OCI-LY3 (cell line): ENCODE measurements around the gene MLST8.

Experiments
- H2AFZ ChIP-seq: fragments of 200-600, 300-600 bp; shearing (Covaris generic); 2 replicates; pipeline ENCODE4 v1.6.0; 2014; ENCODE audit warnings: antibody characterized with exemption, low read depth, low read length
- H3K27ac ChIP-seq: fragments of 200-600, 300-600 bp; sonication (generic); 2 replicates; pipeline ENCODE4 v1.5.1; 2014; ENCODE audit warnings: mild to moderate bottlenecking, low read length, moderate library complexity, mixed read lengths
- H3K27me3 ChIP-seq: fragments of 200-600, 300-600 bp; sonication (generic); 2 replicates; pipeline ENCODE4 v1.6.1; 2014; ENCODE audit warnings: low read depth, low read length, mixed read lengths
- H3K36me3 ChIP-seq: fragments of 200-600, 300-600 bp; sonication (generic); replicated peaks from 2 replicates; pipeline ENCODE3; 2014; ENCODE audit warnings: low read depth, low read length, mixed read lengths
- H3K4me1 ChIP-seq: fragments of 300-600, 200-600 bp; sonication (generic); 2 replicates; pipeline ENCODE4 v1.6.1; 2014; ENCODE audit warnings: low read length, mixed read lengths
- H3K4me2 ChIP-seq: fragments of 200-600, 300-600 bp; sonication (generic); 2 replicates; pipeline ENCODE4 v1.6.1; 2014; ENCODE audit warnings: low read length, mixed read lengths
- H3K4me3 ChIP-seq: fragments of 300-600, 200-600 bp; sonication (generic); 2 replicates; pipeline ENCODE4 v1.5.1; 2014; ENCODE audit warnings: antibody characterized with exemption, mild to moderate bottlenecking, low read length, moderate library complexity
- H3K79me2 ChIP-seq: fragments of 300-600, 200-600 bp; shearing (Covaris generic); 2 replicates; pipeline ENCODE4 v1.6.1; 2014; ENCODE audit warnings: mild to moderate bottlenecking, low read length, mixed read lengths
- H3K9ac ChIP-seq: fragments of 300-600, 200-600 bp; shearing (Covaris generic); 2 replicates; pipeline ENCODE4 v1.6.0; 2014; ENCODE audit warnings: mild to moderate bottlenecking, low read length, moderate library complexity
- H3K9me3 ChIP-seq: fragments of 200-600, 300-600 bp; shearing (Covaris generic); 2 replicates; pipeline ENCODE4 v1.6.1; 2014; ENCODE audit warnings: low read length, mixed read lengths; ENCODE audit not compliant: insufficient read depth
- H4K20me1 ChIP-seq: fragments of 200-600, 300-600 bp; sonication (generic); 2 replicates; pipeline ENCODE4 v1.6.1; 2016; ENCODE audit warnings: low read length, mixed read lengths; ENCODE audit not compliant: insufficient read depth
- EZH2phosphoT487 ChIP-seq: fragments of 200-600 bp; shearing (Covaris generic); IDR thresholded peaks from 2 replicates; pipeline ENCODE4 v1.6.1; 2018; ENCODE audit warnings: antibody characterized with exemption, mixed run types, low read depth
- TF ChIP-seq, protein P1 (sequence below): fragments of 200-600, 300-600 bp; sonication (generic); IDR thresholded peaks from 2 replicates; pipeline ENCODE4 v1.5.1; 2014; ENCODE audit warnings: antibody characterized with exemption, low read length, low read depth

Gene MLST8

DNA sequence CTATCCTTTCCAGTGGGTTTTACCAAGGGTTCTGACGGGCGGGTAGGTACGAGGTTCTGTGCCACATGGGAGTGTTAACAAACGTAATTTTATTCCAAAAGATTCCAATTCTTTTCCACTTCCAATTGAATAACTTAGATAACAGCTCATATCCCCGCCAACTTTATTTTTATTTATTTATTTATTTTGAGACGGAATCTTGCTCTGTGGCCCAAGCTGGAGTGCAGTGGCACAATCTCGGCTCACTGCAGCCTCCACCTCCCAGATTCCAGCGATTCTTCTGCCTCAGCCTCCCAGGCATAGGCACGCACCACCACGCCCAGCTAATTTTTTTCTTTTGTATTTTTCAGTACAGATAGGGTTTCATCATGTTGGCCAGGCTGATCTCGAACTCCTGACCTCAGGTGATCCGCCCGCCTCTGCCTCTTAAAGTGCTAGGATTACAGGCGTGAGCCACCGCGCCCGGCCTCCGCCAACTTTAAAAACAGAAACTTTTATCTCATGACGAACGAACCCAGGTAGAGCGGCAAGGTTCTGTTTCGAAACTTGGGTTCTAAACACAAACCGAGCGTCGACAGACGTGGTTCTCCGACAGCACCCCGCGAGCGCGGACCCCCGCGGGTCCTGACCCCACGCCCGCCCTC, 45.5 kb downstream of the MLST8 start:
- Histone ChIP-seq H3K4me1 (peaks cover 32% of the 10 kb centered on the region), H3K27me3 (no peaks in the 10 kb centered on the region), H3K36me3 (peaks cover 19% of the 10 kb centered on the region), H3K27ac (peak overlapping the region; percentile 74), H3K9me3 (no peaks in the 10 kb centered on the region), H4K20me1 (peaks cover 20% of the 10 kb centered on the region), H3K4me3 (peak overlapping the region; percentile 92), H2AFZ (no peak overlapping the region), H3K9ac (peak overlapping the region; percentile 72), H3K79me2 (peaks cover 31% of the 10 kb centered on the region), H3K4me2 (peak overlapping the region; percentile 100)
- TF ChIP-seq, protein P1, sequence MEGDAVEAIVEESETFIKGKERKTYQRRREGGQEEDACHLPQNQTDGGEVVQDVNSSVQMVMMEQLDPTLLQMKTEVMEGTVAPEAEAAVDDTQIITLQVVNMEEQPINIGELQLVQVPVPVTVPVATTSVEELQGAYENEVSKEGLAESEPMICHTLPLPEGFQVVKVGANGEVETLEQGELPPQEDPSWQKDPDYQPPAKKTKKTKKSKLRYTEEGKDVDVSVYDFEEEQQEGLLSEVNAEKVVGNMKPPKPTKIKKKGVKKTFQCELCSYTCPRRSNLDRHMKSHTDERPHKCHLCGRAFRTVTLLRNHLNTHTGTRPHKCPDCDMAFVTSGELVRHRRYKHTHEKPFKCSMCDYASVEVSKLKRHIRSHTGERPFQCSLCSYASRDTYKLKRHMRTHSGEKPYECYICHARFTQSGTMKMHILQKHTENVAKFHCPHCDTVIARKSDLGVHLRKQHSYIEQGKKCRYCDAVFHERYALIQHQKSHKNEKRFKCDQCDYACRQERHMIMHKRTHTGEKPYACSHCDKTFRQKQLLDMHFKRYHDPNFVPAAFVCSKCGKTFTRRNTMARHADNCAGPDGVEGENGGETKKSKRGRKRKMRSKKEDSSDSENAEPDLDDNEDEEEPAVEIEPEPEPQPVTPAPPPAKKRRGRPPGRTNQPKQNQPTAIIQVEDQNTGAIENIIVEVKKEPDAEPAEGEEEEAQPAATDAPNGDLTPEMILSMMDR, result no peak
- no peak for TF ChIP-seq EZH2phosphoT487

DNA sequence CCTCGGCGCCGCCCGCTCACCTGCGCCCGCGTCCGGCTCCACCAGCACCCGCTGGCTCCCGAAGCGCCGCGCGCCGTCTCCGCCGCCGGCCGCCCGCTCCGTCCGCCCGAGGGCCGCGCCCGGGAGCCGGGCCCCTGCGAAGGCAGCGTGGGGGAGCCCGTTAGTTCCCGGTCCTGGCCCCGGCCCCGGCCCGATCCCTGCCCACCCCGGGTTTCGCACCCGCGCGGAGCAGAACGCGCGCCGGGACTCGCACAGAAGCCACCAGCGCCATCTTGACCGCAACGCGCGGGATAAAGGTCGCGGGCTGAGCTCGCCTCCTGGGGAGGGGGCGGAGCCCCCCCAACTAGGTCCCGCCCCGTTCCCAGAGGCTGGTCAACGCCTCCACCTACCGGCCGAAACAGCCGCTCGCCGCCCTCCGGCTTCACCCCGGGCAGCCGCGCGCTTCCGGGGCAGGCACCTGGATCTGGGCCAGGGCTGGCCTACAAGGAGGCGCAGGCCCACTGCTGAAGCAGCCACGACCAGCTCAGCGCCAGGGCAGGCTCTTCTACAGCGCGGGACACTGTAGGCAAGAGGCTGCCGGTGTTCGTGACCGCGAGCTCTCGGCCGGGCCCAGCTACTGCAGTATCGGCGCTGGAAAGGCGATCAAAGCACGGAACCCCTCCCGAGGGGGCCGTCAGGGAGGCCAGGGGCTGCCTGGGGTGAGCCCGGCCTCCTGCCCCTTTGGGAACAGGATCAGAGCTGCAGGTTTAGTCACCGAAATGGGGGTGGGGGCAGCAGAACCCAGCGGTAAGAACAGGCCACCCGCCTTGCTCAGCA, 46.2 kb downstream of the MLST8 start, which contains the start of gene ECI1:
Gene ECI1, minus strand, starts transcription at position 292 of the 816 bp plus-strand sequence. Its CDS starts 21 bp downstream, at position 271.
- Histone ChIP-seq H3K9me3 (no peaks in the 10 kb centered on the region), H3K79me2 (peaks cover 34% of the 10 kb centered on the region), H2AFZ (no peak within 1 kb of the TSS), H3K4me3 (peak within 1 kb of the TSS; percentile 92), H3K27me3 (no peaks in the 10 kb centered on the region), H3K9ac (peak within 1 kb of the TSS; percentile 72), H3K36me3 (peaks cover 24% of the 10 kb centered on the region), H3K27ac (peak within 1 kb of the TSS; percentile 74), H3K4me2 (peak within 1 kb of the TSS; percentile 100), H4K20me1 (peaks cover 20% of the 10 kb centered on the region), H3K4me1 (peaks cover 32% of the 10 kb centered on the region)
- no peak for TF ChIP-seq EZH2phosphoT487
- TF ChIP-seq, protein P1, result peak; percentile 58

DNA sequence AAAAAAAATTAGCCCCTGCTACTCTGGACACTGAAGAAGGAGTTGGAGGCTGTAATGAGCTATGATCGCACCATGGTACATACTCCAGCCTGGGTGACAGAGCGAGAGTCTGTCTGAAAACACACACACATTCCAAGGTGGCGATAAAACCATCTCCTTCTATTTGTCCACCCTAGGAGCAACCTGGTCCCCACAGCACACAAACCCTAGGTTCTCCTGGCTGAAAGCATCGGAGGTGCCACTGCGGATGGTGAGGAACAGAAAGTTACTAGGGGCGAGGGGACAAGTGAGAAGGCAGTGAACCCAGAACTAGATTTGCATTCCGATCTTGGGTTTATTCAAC, 47.5 kb downstream of the MLST8 start:
- H2AFZ ChIP-seq, result no peak overlapping the region
- H3K4me2 ChIP-seq, result peak overlapping the region; percentile 100
- peaks cover 46% of the 10 kb centered on the region for H3K79me2 ChIP-seq
- H3K9ac ChIP-seq, result peak overlapping the region; percentile 27; the same call in 1 of the 2 replicates
- peak overlapping the region; percentile 74 for H3K27ac ChIP-seq
- peaks cover 28% of the 10 kb centered on the region for H4K20me1 ChIP-seq
- no peaks in the 10 kb centered on the region for H3K27me3 ChIP-seq
- peaks cover 34% of the 10 kb centered on the region for H3K36me3 ChIP-seq
- no peaks in the 10 kb centered on the region for H3K9me3 ChIP-seq
- TF ChIP-seq, protein P1, result no peak
- TF ChIP-seq EZH2phosphoT487, result no peak
- peak overlapping the region; percentile 7; the same call in 1 of the 2 replicates for H3K4me3 ChIP-seq
- H3K4me1 ChIP-seq, result peaks cover 32% of the 10 kb centered on the region

DNA sequence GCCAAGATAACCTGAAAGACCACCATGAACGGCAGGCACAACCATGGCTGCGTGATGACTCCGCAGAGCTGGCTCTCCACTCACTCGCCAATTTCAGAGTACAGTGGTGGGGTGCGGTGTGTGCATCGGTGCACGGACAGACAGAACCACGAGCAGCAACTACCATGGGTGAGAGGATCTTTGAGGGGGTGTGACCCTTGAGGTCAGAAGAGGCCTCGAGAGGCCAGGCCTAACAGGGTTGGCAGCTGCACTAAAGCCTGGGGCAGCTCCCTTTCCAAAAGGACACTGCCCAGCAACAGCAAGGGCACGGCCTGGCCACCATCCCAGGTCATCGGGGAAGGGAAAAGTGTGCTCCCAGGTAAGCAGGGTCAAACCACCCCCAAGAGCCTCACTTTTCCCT, 48.0 kb downstream of the MLST8 start:
- Histone ChIP-seq H3K36me3 (peaks cover 39% of the 10 kb centered on the region), H3K79me2 (peaks cover 46% of the 10 kb centered on the region)

More for the DNA sequence above, 48.0 kb downstream of the MLST8 start:
- Histone ChIP-seq H3K9ac (no peak overlapping the region), H4K20me1 (peaks cover 31% of the 10 kb centered on the region), H3K27ac (peak overlapping the region; percentile 74), H3K4me3 (no peak overlapping the region), H2AFZ (no peak overlapping the region), H3K4me2 (peak overlapping the region; percentile 100), H3K27me3 (no peaks in the 10 kb centered on the region), H3K9me3 (no peaks in the 10 kb centered on the region), H3K4me1 (peaks cover 32% of the 10 kb centered on the region)
- no peak for TF ChIP-seq EZH2phosphoT487
- TF ChIP-seq, protein P1, result no peak
